Colonic mucosa (tissue), 4 donors: ENCODE results near the gene LAMTOR2. TPM values are rescaled to one million over a fixed set of nuclear protein-coding genes. Genes with fewer than 3 reads are reported as not detected.

Experiments
- DNase-seq: peaks from one replicate; pipeline ENCODE4 v3.0.0-alpha.2; 2020
- H3K27ac ChIP-seq: fragments of 200-600 bp; one replicate; pipeline ENCODE4 v1.8.0; 2021
- H3K27me3 ChIP-seq: fragments of 200-600 bp; one replicate; pipeline ENCODE4 v1.8.0; 2021
- H3K36me3 ChIP-seq: fragments of 200-600 bp; one replicate; pipeline ENCODE4 v1.8.0; 2021
- H3K4me1 ChIP-seq: fragments of 200-600 bp; one replicate; pipeline ENCODE4 v1.8.0; 2021; ENCODE audit warnings: mild to moderate bottlenecking
- H3K4me3 ChIP-seq: fragments of 200-600 bp; one replicate; pipeline ENCODE4 v1.8.0; 2021
- H3K9ac ChIP-seq, 2 donors: one replicate each; pipeline ENCODE4 v1.7.0; 2013; ENCODE audit warnings: control low read depth in 2 of 2, low read depth in 2 of 2, low read length in 2 of 2
- H3K9me3 ChIP-seq: fragments of 200-600 bp; one replicate; pipeline ENCODE4 v1.8.0; 2021
- CTCF ChIP-seq: fragments of 200-600 bp; IDR thresholded peaks from one replicate; pipeline ENCODE4 v1.8.0; 2022; ENCODE audit warnings: antibody characterized with exemption, mild to moderate bottlenecking
- intact Hi-C: fragments of 100-400 bp; cut with DNase I; formaldehyde crosslinking; loops from one replicate; pipeline ENCODE4 v1.14.1; 2022
- total RNA-seq, 2 donors: library from RNA; stranded (reverse); fragmentation: NEBNext Ultra II Directional in 1 of 2; extraction: Animal tissue kit (Norgen Biotek cat#: 25700) in 1 of 2; gene quantifications; one replicate each; pipeline ENCODE4 v1.2.1, GENCODE V29; 2021
- donor health status: healthy.
- donor health status: DM: no; HTN: no; CAD: no.
- donor health status: DM: no; HTN: no; CAD: no.

LAMTOR2 gene
- total RNA-seq, 2 donors from 2014 or later: 69.4 to 83.9 TPM

- Histone ChIP-seq H3K36me3 (no peaks in the 10 kb centered on the region), H3K4me3 (no peak overlapping the region), H3K9ac (no peak overlapping the region), H3K27me3 (no peaks in the 10 kb centered on the region), H3K27ac (no peak overlapping the region), H3K4me1 (no peaks in the 10 kb centered on the region), H3K9me3 (no peaks in the 10 kb centered on the region)
- DNase-seq: no peak
- intact Hi-C loops: no loop called here
- no peak for TF ChIP-seq CTCF
These were observed 20.1 kb downstream of the LAMTOR2 start for GRCh38 chr1:156074661-156075060.

- H3K27me3 ChIP-seq: no peaks in the 10 kb centered on the region
- intact Hi-C loops: no loop called here
- H3K27ac ChIP-seq: no peak overlapping the region
- H3K9me3 ChIP-seq: no peaks in the 10 kb centered on the region
- no peaks in the 10 kb centered on the region for H3K36me3 ChIP-seq
- H3K4me1 ChIP-seq: no peaks in the 10 kb centered on the region
- H3K9ac ChIP-seq: no peak overlapping the region
- no peak for TF ChIP-seq CTCF
- DNase-seq: no peak
- H3K4me3 ChIP-seq: no peak overlapping the region
These were observed 20.6 kb downstream of the LAMTOR2 start for GRCh38 chr1:156075162-156075561.

- DNase-seq: no peak
- intact Hi-C loops: no loop called here
- Histone ChIP-seq H3K36me3 (no peaks in the 10 kb centered on the region), H3K4me3 (no peak overlapping the region), H3K27me3 (no peaks in the 10 kb centered on the region), H3K9ac (no peak overlapping the region), H3K27ac (no peak overlapping the region), H3K9me3 (no peaks in the 10 kb centered on the region), H3K4me1 (no peaks in the 10 kb centered on the region)
- no peak for TF ChIP-seq CTCF
These were observed 21.2 kb downstream of the LAMTOR2 start for GRCh38 chr1:156075775-156076204.

GRCh38 chr1:156076609-156077429 is 22.2 kb downstream of the LAMTOR2 start:
- peak overlapping the region in 1 of 2 donors; percentile 47 for H3K9ac ChIP-seq

GRCh38 chr1:156077430-156077760 is 22.8 kb downstream of the LAMTOR2 start:
- H3K9ac ChIP-seq: no peak overlapping the region
- H3K4me1 ChIP-seq: no peaks in the 10 kb centered on the region
- no peak for DNase-seq
- no peak for TF ChIP-seq CTCF
- intact Hi-C loops: no loop called here
- H3K4me3 ChIP-seq: no peak overlapping the region
- H3K27ac ChIP-seq: no peak overlapping the region
- H3K36me3 ChIP-seq: no peaks in the 10 kb centered on the region
- no peaks in the 10 kb centered on the region for H3K27me3 ChIP-seq
- H3K9me3 ChIP-seq: no peaks in the 10 kb centered on the region

More at GRCh38 chr1:156076609-156077429, 22.2 kb downstream of the LAMTOR2 start:
- intact Hi-C loops: no loop called here
- H3K36me3 ChIP-seq: no peaks in the 10 kb centered on the region
- H3K27me3 ChIP-seq: no peaks in the 10 kb centered on the region
- H3K27ac ChIP-seq: no peak overlapping the region
- no peak for TF ChIP-seq CTCF
- no peak for DNase-seq
- no peaks in the 10 kb centered on the region for H3K9me3 ChIP-seq
- peak overlapping the region; percentile 27 for H3K4me3 ChIP-seq
- no peaks in the 10 kb centered on the region for H3K4me1 ChIP-seq
